Osteoblast (primary cell): ENCODE results near the gene COL2A1. TPM values are rescaled to one million over a fixed set of nuclear protein-coding genes. Genes with fewer than 3 reads are reported as not detected.

Experiments used
- DNase-seq: peaks from one replicate; pipeline ENCODE4 v3.0.0; 2011; ENCODE audit warnings: low spot score, mixed read lengths; ENCODE audit not compliant: insufficient read length; ENCODE audit errors: missing footprints
- H2AFZ ChIP-seq: 2 replicates; pipeline ENCODE4 v1.6.0; 2011; ENCODE audit warnings: mild to moderate bottlenecking, low read length
- H3K27ac ChIP-seq: 2 replicates; pipeline ENCODE4 v1.5.1; 2011; ENCODE audit warnings: mild to moderate bottlenecking, low read depth, low read length, moderate library complexity
- H3K27me3 ChIP-seq: 2 replicates; pipeline ENCODE4 v1.6.0; 2012; ENCODE audit warnings: mild to moderate bottlenecking, control low read depth, inconsistent platforms, low read length, moderate library complexity; ENCODE audit not compliant: insufficient read depth
- H3K36me3 ChIP-seq: 2 replicates; pipeline ENCODE4 v1.5.1; 2011; ENCODE audit warnings: mild to moderate bottlenecking, low read length, control low read depth, moderate library complexity; ENCODE audit not compliant: insufficient read depth
- H3K4me1 ChIP-seq: 2 replicates; pipeline ENCODE4 v1.5.1; 2011; ENCODE audit warnings: mild to moderate bottlenecking, low read length, control low read depth, moderate library complexity; ENCODE audit not compliant: insufficient read depth
- H3K4me2 ChIP-seq: 2 replicates; pipeline ENCODE4 v1.6.0; 2011; ENCODE audit warnings: mild to moderate bottlenecking, low read length; ENCODE audit not compliant: insufficient read depth
- H3K4me3 ChIP-seq: fragments of 200-600 bp; sonication (generic); 3 replicates; pipeline ENCODE4 v1.5.1; 2012; ENCODE audit warnings: mild to moderate bottlenecking, low read length, inconsistent platforms; ENCODE audit not compliant: insufficient read depth
- H3K79me2 ChIP-seq: 2 replicates; pipeline ENCODE4 v1.6.0; 2012; ENCODE audit warnings: mild to moderate bottlenecking, low read length, control low read depth, inconsistent platforms; ENCODE audit not compliant: insufficient read depth
- H3K9me3 ChIP-seq: 2 replicates; pipeline ENCODE4 v1.5.1; 2011; ENCODE audit warnings: low read depth, low read length, control low read depth
- H4K20me1 ChIP-seq: 2 replicates; pipeline ENCODE4 v1.6.0; 2012; ENCODE audit warnings: mild to moderate bottlenecking, low read length, control low read depth; ENCODE audit not compliant: insufficient read depth
- total RNA-seq: library from RNA; depleted of rRNA; stranded (reverse); fragments of >200 nt; gene quantifications from 2 replicates; pipeline ENCODE4 v1.2.3, GENCODE V29; 2012
- TF ChIP-seq, protein P1 (sequence below): IDR thresholded peaks from 2 replicates; pipeline ENCODE4 v1.5.1; 2011; ENCODE audit warnings: mild to moderate bottlenecking, low read depth, low read length, moderate library complexity; ENCODE audit errors: extremely low read depth

COL2A1 gene
- total RNA-seq, 1 donor, result under 0.01 TPM

- TF ChIP-seq, protein P1, sequence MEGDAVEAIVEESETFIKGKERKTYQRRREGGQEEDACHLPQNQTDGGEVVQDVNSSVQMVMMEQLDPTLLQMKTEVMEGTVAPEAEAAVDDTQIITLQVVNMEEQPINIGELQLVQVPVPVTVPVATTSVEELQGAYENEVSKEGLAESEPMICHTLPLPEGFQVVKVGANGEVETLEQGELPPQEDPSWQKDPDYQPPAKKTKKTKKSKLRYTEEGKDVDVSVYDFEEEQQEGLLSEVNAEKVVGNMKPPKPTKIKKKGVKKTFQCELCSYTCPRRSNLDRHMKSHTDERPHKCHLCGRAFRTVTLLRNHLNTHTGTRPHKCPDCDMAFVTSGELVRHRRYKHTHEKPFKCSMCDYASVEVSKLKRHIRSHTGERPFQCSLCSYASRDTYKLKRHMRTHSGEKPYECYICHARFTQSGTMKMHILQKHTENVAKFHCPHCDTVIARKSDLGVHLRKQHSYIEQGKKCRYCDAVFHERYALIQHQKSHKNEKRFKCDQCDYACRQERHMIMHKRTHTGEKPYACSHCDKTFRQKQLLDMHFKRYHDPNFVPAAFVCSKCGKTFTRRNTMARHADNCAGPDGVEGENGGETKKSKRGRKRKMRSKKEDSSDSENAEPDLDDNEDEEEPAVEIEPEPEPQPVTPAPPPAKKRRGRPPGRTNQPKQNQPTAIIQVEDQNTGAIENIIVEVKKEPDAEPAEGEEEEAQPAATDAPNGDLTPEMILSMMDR, result no peak
- Histone ChIP-seq H3K27me3 (no peaks in the 10 kb centered on the region), H3K27ac (no peak overlapping the region), H3K4me3 (no peak overlapping the region), H3K9me3 (no peaks in the 10 kb centered on the region), H2AFZ (no peak overlapping the region), H3K36me3 (peaks cover 18% of the 10 kb centered on the region), H3K79me2 (no peaks in the 10 kb centered on the region), H4K20me1 (no peaks in the 10 kb centered on the region), H3K4me2 (no peak overlapping the region), H3K4me1 (no peaks in the 10 kb centered on the region)
- DNase-seq, result no peak
These were observed 45.9 kb upstream of the COL2A1 start for GRCh38 chr12:48050174-48050573.

DNA sequence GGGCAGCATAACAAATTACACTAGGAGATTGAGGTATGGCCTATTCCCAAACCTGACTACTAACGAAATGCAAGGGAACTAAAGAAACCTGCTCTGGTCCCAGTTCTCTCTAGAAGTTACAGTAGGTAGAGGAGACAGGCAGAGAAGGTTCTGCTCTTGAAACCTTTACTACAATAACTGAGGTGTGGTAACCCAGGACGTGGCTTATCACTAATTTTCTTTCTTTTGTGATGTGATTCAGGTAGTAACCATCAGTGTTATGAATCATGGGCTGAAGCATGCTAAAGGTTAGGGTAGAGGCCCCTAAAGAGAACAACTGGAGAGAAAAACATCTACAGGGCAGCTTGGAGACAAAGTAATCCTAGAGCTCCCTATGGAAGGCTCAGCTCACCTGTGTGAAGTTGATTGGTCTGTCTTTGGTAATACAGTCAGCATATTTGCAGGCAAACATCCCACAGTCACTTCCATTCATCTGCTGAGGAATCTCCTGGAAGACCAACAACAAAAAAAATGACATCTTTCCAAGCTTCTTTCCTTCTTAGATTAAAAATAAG is 41.8 kb upstream of the COL2A1 start:
- no peaks in the 10 kb centered on the region for H4K20me1 ChIP-seq
- no peak for DNase-seq
- no peak overlapping the region for H3K4me2 ChIP-seq
- no peak overlapping the region for H2AFZ ChIP-seq
- peaks cover 23% of the 10 kb centered on the region for H3K36me3 ChIP-seq
- H3K4me3 ChIP-seq, result no peak overlapping the region
- H3K9me3 ChIP-seq, result no peaks in the 10 kb centered on the region
- no peak overlapping the region for H3K27ac ChIP-seq
- TF ChIP-seq, protein P1, result no peak
- H3K79me2 ChIP-seq, result no peaks in the 10 kb centered on the region
- no peaks in the 10 kb centered on the region for H3K4me1 ChIP-seq
- no peaks in the 10 kb centered on the region for H3K27me3 ChIP-seq

GRCh38 chr12:48045061-48045846 is 41.0 kb upstream of the COL2A1 start:
- TF ChIP-seq, protein P1, result no peak

DNA sequence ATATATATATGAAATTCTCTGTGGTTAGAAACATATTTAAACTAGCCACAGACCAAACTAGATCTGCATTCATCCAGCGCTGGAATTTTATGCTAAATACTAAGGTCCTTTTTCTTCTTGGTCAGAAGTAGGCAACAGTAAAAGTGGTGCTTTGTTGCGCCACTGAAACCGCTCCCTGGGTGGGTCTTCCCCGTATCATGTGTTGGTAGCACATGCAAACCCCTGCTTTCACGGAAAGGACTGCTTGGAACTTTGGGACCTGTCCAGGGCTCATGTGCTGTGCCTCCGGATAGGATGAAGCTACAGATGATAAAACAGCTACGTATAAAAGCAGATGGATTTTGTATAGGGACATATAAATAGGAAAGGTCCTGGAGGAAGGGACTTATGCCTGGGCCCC is 40.1 kb upstream of the COL2A1 start:
- no peaks in the 10 kb centered on the region for H3K27me3 ChIP-seq
- no peak overlapping the region for H3K4me3 ChIP-seq
- no peaks in the 10 kb centered on the region for H3K4me1 ChIP-seq
- peaks cover 23% of the 10 kb centered on the region for H3K36me3 ChIP-seq
- H4K20me1 ChIP-seq, result no peaks in the 10 kb centered on the region
- no peak for DNase-seq
- no peak overlapping the region for H2AFZ ChIP-seq
- H3K9me3 ChIP-seq, result no peaks in the 10 kb centered on the region
- H3K4me2 ChIP-seq, result no peak overlapping the region
- H3K79me2 ChIP-seq, result no peaks in the 10 kb centered on the region
- H3K27ac ChIP-seq, result no peak overlapping the region
- TF ChIP-seq, protein P1, result no peak

More at GRCh38 chr12:48045061-48045846, 41.0 kb upstream of the COL2A1 start:
- Histone ChIP-seq H3K36me3 (peaks cover 23% of the 10 kb centered on the region), H3K4me1 (no peaks in the 10 kb centered on the region), H3K27me3 (no peaks in the 10 kb centered on the region), H3K4me2 (no peak overlapping the region), H3K9me3 (no peaks in the 10 kb centered on the region), H4K20me1 (no peaks in the 10 kb centered on the region), H2AFZ (no peak overlapping the region), H3K4me3 (no peak overlapping the region), H3K79me2 (no peaks in the 10 kb centered on the region), H3K27ac (no peak overlapping the region)
- no peak for DNase-seq
